Measurements from ENCODE around the gene DYSF.

The DYSF gene

DNA sequence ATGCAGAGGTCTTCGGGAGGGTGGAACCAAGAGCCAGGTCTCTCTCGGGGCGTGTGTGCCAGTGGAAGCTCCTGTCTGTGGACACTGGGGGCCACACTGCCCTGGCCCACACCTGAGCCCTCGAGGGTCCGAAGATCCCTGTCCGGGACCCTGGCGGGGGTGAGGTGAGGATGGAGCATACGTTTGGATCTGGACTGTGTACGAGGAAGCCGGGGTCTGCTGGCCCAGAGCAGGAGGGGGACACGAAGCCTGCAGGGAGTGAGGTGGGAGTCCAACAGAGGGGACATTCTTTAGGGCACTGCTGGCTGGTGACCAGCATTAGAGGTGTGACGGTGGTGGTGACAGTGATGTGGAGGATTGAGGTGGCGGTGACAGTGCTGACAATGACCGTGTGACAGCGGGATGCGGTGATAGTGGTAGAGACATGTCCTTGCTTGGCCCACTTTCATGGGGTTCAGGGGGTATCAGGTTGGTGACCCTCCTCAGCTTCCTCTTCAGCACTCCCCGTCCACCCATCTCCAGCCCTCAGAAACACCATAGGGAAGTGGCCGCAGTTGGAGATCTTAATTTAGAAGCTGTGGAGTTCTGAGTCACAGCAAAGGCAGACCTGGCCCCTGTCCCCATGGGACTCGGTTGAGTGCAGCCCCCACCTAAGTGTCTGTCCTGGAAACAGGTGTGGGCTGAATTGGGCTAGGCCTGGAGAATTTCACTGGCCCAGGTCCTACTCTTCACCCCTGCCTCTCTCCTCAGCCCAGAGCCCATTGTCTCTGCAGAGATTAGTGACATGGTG lies 252.0 kb downstream of the DYSF start:
- H2BK12ac ChIP-seq (ENCODE audit: low read length): no peak overlapping the region
- no peak overlapping the region for H3K27ac ChIP-seq (replicated peaks; ENCODE audit: low read length)
- no peak overlapping the region for H3K4me3 ChIP-seq (ENCODE audit: low read length in 2 of 2)
- no peak overlapping the region for H2BK120ac ChIP-seq (ENCODE audit: low read depth, low read length)
- H3K9ac ChIP-seq (ENCODE audit: low read depth, low read length, poor library complexity): no peak overlapping the region
- H2AK5ac ChIP-seq (ENCODE audit: low read depth, low read length): peak overlapping the region; percentile 18
- WGBS, 2 donors (ENCODE audit: extremely low coverage in 2 of 2, insufficient read length in 2 of 2, insufficient replicate concordance in 1 of 2): no CpG with 5 or more reads among the region's 19 CpGs
- H3K27me3 ChIP-seq (ENCODE audit: control insufficient read depth in 3 of 3, insufficient read depth in 3 of 3, low read depth in 1 of 3, low read length in 3 of 3): no peaks in the 10 kb centered on the region
- no peaks in the 10 kb centered on the region for H3K36me3 ChIP-seq (replicated peaks in 1 of 2; ENCODE audit: control insufficient read depth in 2 of 2, insufficient read depth in 2 of 2, low read length in 2 of 2)
- no peaks in the 10 kb centered on the region for H3K9me3 ChIP-seq (replicated peaks in 1 of 2; ENCODE audit: control insufficient read depth in 2 of 2, insufficient read depth in 1 of 2, low read depth in 1 of 2, low read length in 2 of 2)
- peak overlapping the region; percentile 40 for H2BK15ac ChIP-seq (ENCODE audit: low read length)
- H2AFZ ChIP-seq (ENCODE audit: low read length): no peak overlapping the region
- H3K23ac ChIP-seq (ENCODE audit: low read depth, low read length, poor library complexity): peak overlapping the region; percentile 50
- H3K18ac ChIP-seq (ENCODE audit: low read length): peak overlapping the region; percentile 66
- no peak overlapping the region for H4K8ac ChIP-seq (ENCODE audit: low read depth, low read length)
- DNase-seq (ENCODE audit: low spot score): no peak
- H3K79me1 ChIP-seq (ENCODE audit: low read depth, low read length): no peaks in the 10 kb centered on the region
- H4K91ac ChIP-seq (ENCODE audit: low read depth, low read length, poor library complexity): no peak overlapping the region
- H2BK5ac ChIP-seq (ENCODE audit: low read length): no peak overlapping the region
- no peak overlapping the region for H3K4ac ChIP-seq (ENCODE audit: low read length)
- no peak overlapping the region for H3K4me2 ChIP-seq (ENCODE audit: insufficient read depth, low read length, poor library complexity, severe bottlenecking)
- peaks cover 8 to 20% of the 10 kb centered on the region in 2 donors for H3K4me1 ChIP-seq (ENCODE audit: control insufficient read depth in 2 of 2, insufficient read depth in 1 of 2, low read depth in 1 of 2, low read length in 2 of 2)
- H3K14ac ChIP-seq (ENCODE audit: low read length): peak overlapping the region; percentile 9

DNA sequence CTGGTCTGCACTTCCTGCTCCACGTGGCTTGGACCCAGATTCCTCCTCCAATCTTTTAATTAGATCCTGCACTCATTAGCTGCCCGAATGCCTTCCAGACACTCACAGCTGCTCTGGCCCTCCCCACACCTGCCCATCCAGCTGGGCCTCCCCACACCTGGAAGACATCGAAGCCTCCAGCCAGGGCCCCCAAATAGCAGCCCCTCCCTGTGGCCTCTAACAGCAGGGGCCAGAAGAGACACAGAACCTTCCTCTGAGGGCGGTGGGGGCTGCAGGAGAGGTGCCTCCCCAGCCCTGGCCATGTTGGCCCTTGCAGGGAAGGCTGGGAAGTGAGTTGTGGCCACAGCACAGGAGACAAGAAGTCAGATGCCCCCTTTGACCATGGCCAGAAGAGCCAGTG lies 252.8 kb downstream of the DYSF start:
- WGBS, 2 donors (ENCODE audit: extremely low coverage in 2 of 2, insufficient read length in 2 of 2, insufficient replicate concordance in 1 of 2): no CpG with 5 or more reads among the region's 4 CpGs
- DNase-seq (ENCODE audit: low spot score): no peak
- peaks cover 2 to 15% of the 10 kb centered on the region in 2 donors for H3K4me1 ChIP-seq (ENCODE audit: control insufficient read depth in 2 of 2, insufficient read depth in 1 of 2, low read depth in 1 of 2, low read length in 2 of 2)

DNA sequence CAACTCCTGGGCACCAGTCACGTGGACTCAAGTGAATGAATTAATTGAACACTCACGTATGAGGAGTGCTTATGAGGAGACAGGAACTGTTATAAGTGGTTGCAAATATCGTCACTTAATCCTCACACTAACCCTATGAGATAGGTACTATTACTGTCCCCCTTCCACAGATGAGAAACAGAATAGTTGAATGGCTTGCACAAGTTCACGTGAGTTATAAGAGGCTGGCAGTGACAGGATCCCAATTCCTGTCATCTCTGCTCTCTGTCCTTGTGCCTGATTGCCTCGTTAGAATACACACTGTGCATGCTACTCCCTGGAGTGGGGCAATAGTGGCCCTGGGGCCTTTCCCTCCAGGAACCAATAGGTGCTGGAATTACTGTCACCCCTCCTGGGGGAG lies 253.5 kb downstream of the DYSF start:
- no peak overlapping the region for H3K18ac ChIP-seq (ENCODE audit: low read length)
- no peak overlapping the region for H2BK120ac ChIP-seq (ENCODE audit: low read depth, low read length)
- no peak overlapping the region for H3K23ac ChIP-seq (ENCODE audit: low read depth, low read length, poor library complexity)
- no peak overlapping the region for H3K9ac ChIP-seq (ENCODE audit: low read depth, low read length, poor library complexity)
- H2AFZ ChIP-seq (ENCODE audit: low read length): no peak overlapping the region
- no peaks in the 10 kb centered on the region for H3K79me1 ChIP-seq (ENCODE audit: low read depth, low read length)
- no peak overlapping the region for H3K4me3 ChIP-seq (ENCODE audit: low read length in 2 of 2)
- H4K8ac ChIP-seq (ENCODE audit: low read depth, low read length): no peak overlapping the region
- H3K4ac ChIP-seq (ENCODE audit: low read length): no peak overlapping the region
- H3K14ac ChIP-seq (ENCODE audit: low read length): no peak overlapping the region
- DNase-seq (ENCODE audit: low spot score): no peak
- no peak overlapping the region for H2BK5ac ChIP-seq (ENCODE audit: low read length)
- H2BK12ac ChIP-seq (ENCODE audit: low read length): no peak overlapping the region
- no peak overlapping the region for H2BK15ac ChIP-seq (ENCODE audit: low read length)
- no peak overlapping the region for H3K4me2 ChIP-seq (ENCODE audit: insufficient read depth, low read length, poor library complexity, severe bottlenecking)
- H3K27me3 ChIP-seq (ENCODE audit: control insufficient read depth in 3 of 3, insufficient read depth in 3 of 3, low read depth in 1 of 3, low read length in 3 of 3): no peaks in the 10 kb centered on the region
- no peaks in the 10 kb centered on the region for H3K36me3 ChIP-seq (replicated peaks in 1 of 2; ENCODE audit: control insufficient read depth in 2 of 2, insufficient read depth in 2 of 2, low read length in 2 of 2)
- WGBS, 2 donors (ENCODE audit: extremely low coverage in 2 of 2, insufficient read length in 2 of 2, insufficient replicate concordance in 1 of 2): no CpG with 5 or more reads among the region's 5 CpGs
- H4K91ac ChIP-seq (ENCODE audit: low read depth, low read length, poor library complexity): no peak overlapping the region
- no peak overlapping the region for H3K27ac ChIP-seq (replicated peaks; ENCODE audit: low read length)
- H2AK5ac ChIP-seq (ENCODE audit: low read depth, low read length): no peak overlapping the region
- no peaks in the 10 kb centered on the region for H3K9me3 ChIP-seq (replicated peaks in 1 of 2; ENCODE audit: control insufficient read depth in 2 of 2, insufficient read depth in 1 of 2, low read depth in 1 of 2, low read length in 2 of 2)
- H3K4me1 ChIP-seq (ENCODE audit: control insufficient read depth in 2 of 2, insufficient read depth in 1 of 2, low read depth in 1 of 2, low read length in 2 of 2): peaks cover 0 to 10% of the 10 kb centered on the region in 2 donors

More for the DNA sequence above, 252.8 kb downstream of the DYSF start:
- Histone ChIP-seq H3K23ac (ENCODE audit: low read depth, low read length, poor library complexity) (no peak overlapping the region), H3K27me3 (ENCODE audit: control insufficient read depth in 3 of 3, insufficient read depth in 3 of 3, low read depth in 1 of 3, low read length in 3 of 3) (no peaks in the 10 kb centered on the region), H3K18ac (ENCODE audit: low read length) (peak overlapping the region; percentile 30), H2BK15ac (ENCODE audit: low read length) (no peak overlapping the region), H3K4me2 (ENCODE audit: insufficient read depth, low read length, poor library complexity, severe bottlenecking) (no peak overlapping the region), H4K91ac (ENCODE audit: low read depth, low read length, poor library complexity) (no peak overlapping the region), H3K4me3 (ENCODE audit: low read length in 2 of 2) (no peak overlapping the region), H2AK5ac (ENCODE audit: low read depth, low read length) (peak overlapping the region; percentile 15), H2BK12ac (ENCODE audit: low read length) (no peak overlapping the region), H4K8ac (ENCODE audit: low read depth, low read length) (no peak overlapping the region), H3K27ac (replicated peaks; ENCODE audit: low read length) (no peak overlapping the region), H2BK120ac (ENCODE audit: low read depth, low read length) (no peak overlapping the region), H2AFZ (ENCODE audit: low read length) (no peak overlapping the region), H3K4ac (ENCODE audit: low read length) (no peak overlapping the region), H3K9me3 (replicated peaks in 1 of 2; ENCODE audit: control insufficient read depth in 2 of 2, insufficient read depth in 1 of 2, low read depth in 1 of 2, low read length in 2 of 2) (no peaks in the 10 kb centered on the region), H3K9ac (ENCODE audit: low read depth, low read length, poor library complexity) (no peak overlapping the region), H3K14ac (ENCODE audit: low read length) (no peak overlapping the region), H3K36me3 (replicated peaks in 1 of 2; ENCODE audit: control insufficient read depth in 2 of 2, insufficient read depth in 2 of 2, low read length in 2 of 2) (no peaks in the 10 kb centered on the region), H3K79me1 (ENCODE audit: low read depth, low read length) (no peaks in the 10 kb centered on the region), H2BK5ac (ENCODE audit: low read length) (no peak overlapping the region)

DNA sequence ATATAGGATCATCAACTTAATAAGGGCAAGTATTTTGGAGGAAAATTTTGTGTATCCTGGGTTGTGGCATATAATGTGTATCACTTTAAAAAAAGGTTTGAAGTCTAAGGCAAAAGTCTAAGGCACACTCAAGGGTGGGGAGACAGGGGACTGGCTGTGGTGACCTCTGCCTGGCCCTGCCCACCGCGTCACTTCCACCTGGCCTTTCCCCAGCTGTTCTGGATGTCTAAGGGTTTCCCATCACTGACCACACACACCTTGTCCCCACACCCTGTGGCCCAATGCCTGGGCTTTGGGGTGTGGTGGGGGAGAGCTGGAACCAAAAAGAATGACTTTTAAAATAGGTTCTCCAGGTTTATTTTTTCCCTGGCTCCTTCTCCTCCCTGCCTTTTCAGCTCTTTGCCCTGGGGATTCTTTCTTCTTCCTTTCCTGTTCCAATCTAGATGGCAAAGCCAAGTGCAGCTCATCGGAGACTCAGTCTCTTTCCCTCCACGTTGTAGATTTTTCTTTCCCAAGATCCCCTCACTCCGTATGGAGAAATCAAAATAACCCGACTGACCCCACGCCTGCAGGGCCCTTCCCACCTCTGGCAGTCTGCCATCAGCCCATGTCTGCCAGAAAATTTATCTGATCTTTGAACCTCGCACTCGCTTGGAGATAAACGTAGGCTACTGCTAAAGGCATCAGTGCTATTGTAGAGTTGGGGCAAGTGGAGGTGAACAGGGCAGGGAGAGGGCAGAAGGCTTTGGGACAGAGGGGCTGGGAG lies 257.2 kb downstream of the DYSF start:
- peaks cover 0 to 2% of the 10 kb centered on the region in 2 donors for H3K4me1 ChIP-seq (ENCODE audit: control insufficient read depth in 2 of 2, insufficient read depth in 1 of 2, low read depth in 1 of 2, low read length in 2 of 2)
- H2BK5ac ChIP-seq (ENCODE audit: low read length): no peak overlapping the region
- H2BK15ac ChIP-seq (ENCODE audit: low read length): no peak overlapping the region
- no peak overlapping the region for H3K18ac ChIP-seq (ENCODE audit: low read length)
- H3K4ac ChIP-seq (ENCODE audit: low read length): no peak overlapping the region
- no CpG with 5 or more reads among the region's 10 CpGs for WGBS, 2 donors (ENCODE audit: extremely low coverage in 2 of 2, insufficient read length in 2 of 2, insufficient replicate concordance in 1 of 2)
- no peak overlapping the region for H2AK5ac ChIP-seq (ENCODE audit: low read depth, low read length)
- H2BK12ac ChIP-seq (ENCODE audit: low read length): no peak overlapping the region
- no peaks in the 10 kb centered on the region for H3K36me3 ChIP-seq (replicated peaks in 1 of 2; ENCODE audit: control insufficient read depth in 2 of 2, insufficient read depth in 2 of 2, low read length in 2 of 2)
- H3K27me3 ChIP-seq (ENCODE audit: control insufficient read depth in 3 of 3, insufficient read depth in 3 of 3, low read depth in 1 of 3, low read length in 3 of 3): no peaks in the 10 kb centered on the region
- H4K8ac ChIP-seq (ENCODE audit: low read depth, low read length): no peak overlapping the region
- H3K23ac ChIP-seq (ENCODE audit: low read depth, low read length, poor library complexity): no peak overlapping the region
- no peak overlapping the region for H3K27ac ChIP-seq (replicated peaks; ENCODE audit: low read length)
- no peak overlapping the region for H3K14ac ChIP-seq (ENCODE audit: low read length)
- no peak overlapping the region for H3K4me2 ChIP-seq (ENCODE audit: insufficient read depth, low read length, poor library complexity, severe bottlenecking)
- no peak overlapping the region for H3K4me3 ChIP-seq (ENCODE audit: low read length in 2 of 2)
- no peak overlapping the region for H2BK120ac ChIP-seq (ENCODE audit: low read depth, low read length)
- no peak overlapping the region for H2AFZ ChIP-seq (ENCODE audit: low read length)
- no peak for DNase-seq (ENCODE audit: low spot score)
- no peak overlapping the region for H4K91ac ChIP-seq (ENCODE audit: low read depth, low read length, poor library complexity)
- no peaks in the 10 kb centered on the region for H3K9me3 ChIP-seq (replicated peaks in 1 of 2; ENCODE audit: control insufficient read depth in 2 of 2, insufficient read depth in 1 of 2, low read depth in 1 of 2, low read length in 2 of 2)
- H3K9ac ChIP-seq (ENCODE audit: low read depth, low read length, poor library complexity): no peak overlapping the region
- no peaks in the 10 kb centered on the region for H3K79me1 ChIP-seq (ENCODE audit: low read depth, low read length)
